ENCODE measurements around the gene KIF26B. TPM values are rescaled to one million over a fixed set of nuclear protein-coding genes. Genes with fewer than 3 reads are reported as not detected.

The KIF26B gene
- polyA plus RNA-seq, 1 of the 3 experiments (the other 2 are of a cell fraction), result 2.6 TPM

GRCh38 chr1:245484176-245484575, 329.4 kb downstream of the KIF26B start:
- Histone ChIP-seq H3K4me2 (no peak overlapping the region), H3K9me2 (no peaks in the 10 kb centered on the region), H3K36me3 (replicated peaks in 1 of 2; ENCODE audit: control insufficient read depth in 1 of 2, insufficient read depth in 2 of 2, low read length in 1 of 2) (peaks cover 0 to 17% of the 10 kb centered on the region in 2 experiments), H3K4me3 (ENCODE audit: low read depth in 2 of 2, low read length in 1 of 2) (no peak overlapping the region), H3K9ac (no peak overlapping the region), H3K27me3 (ENCODE audit: insufficient read depth) (no peaks in the 10 kb centered on the region), H4K20me1 (ENCODE audit: insufficient read depth) (no peaks in the 10 kb centered on the region), H3F3A (replicated peaks; ENCODE audit: insufficient read depth) (no peaks in the 10 kb centered on the region), H3K9me3 (no peaks in the 10 kb centered on the region), H3K27ac (ENCODE audit: low read depth in 2 of 2, low read length in 1 of 2) (no peak overlapping the region), H3K79me2 (ENCODE audit: insufficient read depth) (no peaks in the 10 kb centered on the region), H3K4me1 (ENCODE audit: control insufficient read depth in 1 of 2, insufficient read depth in 2 of 2, low read depth in 1 of 2, low read length in 1 of 2) (peaks cover 0 to 25% of the 10 kb centered on the region in 2 experiments; a peak in 1 of 4 replicates), H2AFZ (ENCODE audit: low read depth) (no peak overlapping the region)
- WGBS (ENCODE audit: low lambda C conversion rate), result 66% methylated on average over 2 of the region's 2 CpGs
- DNase-seq, result no peak
- ChIA-PET CTCF (no interaction called here), POLR2A (no interaction called here)
- no peak for TF ChIP-seq GATA2 (CRISPR knock-in tag; IDR thresholded peaks at IDR 0.05)
- no peak for TF ChIP-seq EZH2phosphoT487 (IDR thresholded peaks at IDR 0.05; ENCODE audit: borderline replicate concordance, low read depth)
- TF ChIP-seq NFIC (IDR thresholded peaks at IDR 0.05; ENCODE audit: borderline replicate concordance), result no peak
- no peak for TF ChIP-seq USF2 (IDR thresholded peaks at IDR 0.05; ENCODE audit: borderline replicate concordance, low read depth, low read length)
- TF ChIP-seq CTCF (IDR thresholded peaks at IDR 0.05), result no peak
- TF ChIP-seq FOXM1 (IDR thresholded peaks at IDR 0.05; ENCODE audit: low read depth), result no peak
- TF ChIP-seq YY1 (IDR thresholded peaks at IDR 0.05; ENCODE audit: low read depth), result no peak
- TF ChIP-seq REST (IDR thresholded peaks at IDR 0.05; ENCODE audit: low read depth, low read length), result no peak
- no peak for TF ChIP-seq ELF1 (IDR thresholded peaks at IDR 0.05)
- no peak for TF ChIP-seq SMC3 (IDR thresholded peaks at IDR 0.05; ENCODE audit: low read depth, low read length)
- no peak for TF ChIP-seq USF1 (IDR thresholded peaks at IDR 0.05; ENCODE audit: borderline replicate concordance, low read depth)
- no peak for TF ChIP-seq CHD2 (IDR thresholded peaks at IDR 0.05; ENCODE audit: low read length, partially characterized antibody)
- TF ChIP-seq RFX5 (IDR thresholded peaks at IDR 0.05; ENCODE audit: low read length), result no peak
- TF ChIP-seq POLR2AphosphoS5 (IDR thresholded peaks at IDR 0.05; ENCODE audit: low read depth, low read length), result no peak
- no peak for TF ChIP-seq ZBTB33 (IDR thresholded peaks at IDR 0.05; ENCODE audit: borderline replicate concordance, low read depth)
- no peak for TF ChIP-seq FOXJ3 (CRISPR knock-in tag; IDR thresholded peaks at IDR 0.05)
- TF ChIP-seq MEF2A (IDR thresholded peaks at IDR 0.05; ENCODE audit: borderline replicate concordance, low read depth), result no peak
- no peak for TF ChIP-seq EP300 (IDR thresholded peaks at IDR 0.05; ENCODE audit: borderline replicate concordance in 1 of 2, low read depth in 1 of 2, low read length in 1 of 2)
- TF ChIP-seq TAF1 (IDR thresholded peaks at IDR 0.05; ENCODE audit: borderline replicate concordance, low read depth, low read length), result no peak
- no peak for TF ChIP-seq FOSL2 (IDR thresholded peaks at IDR 0.05; ENCODE audit: borderline replicate concordance, low read depth)

Measured in SK-N-SH (cell line).